ENCODE measurements around the gene MTA2.

GRCh38 chr11:62553080-62553838, 48.4 kb downstream of the MTA2 start:
- TF ChIP-seq, protein P1, sequence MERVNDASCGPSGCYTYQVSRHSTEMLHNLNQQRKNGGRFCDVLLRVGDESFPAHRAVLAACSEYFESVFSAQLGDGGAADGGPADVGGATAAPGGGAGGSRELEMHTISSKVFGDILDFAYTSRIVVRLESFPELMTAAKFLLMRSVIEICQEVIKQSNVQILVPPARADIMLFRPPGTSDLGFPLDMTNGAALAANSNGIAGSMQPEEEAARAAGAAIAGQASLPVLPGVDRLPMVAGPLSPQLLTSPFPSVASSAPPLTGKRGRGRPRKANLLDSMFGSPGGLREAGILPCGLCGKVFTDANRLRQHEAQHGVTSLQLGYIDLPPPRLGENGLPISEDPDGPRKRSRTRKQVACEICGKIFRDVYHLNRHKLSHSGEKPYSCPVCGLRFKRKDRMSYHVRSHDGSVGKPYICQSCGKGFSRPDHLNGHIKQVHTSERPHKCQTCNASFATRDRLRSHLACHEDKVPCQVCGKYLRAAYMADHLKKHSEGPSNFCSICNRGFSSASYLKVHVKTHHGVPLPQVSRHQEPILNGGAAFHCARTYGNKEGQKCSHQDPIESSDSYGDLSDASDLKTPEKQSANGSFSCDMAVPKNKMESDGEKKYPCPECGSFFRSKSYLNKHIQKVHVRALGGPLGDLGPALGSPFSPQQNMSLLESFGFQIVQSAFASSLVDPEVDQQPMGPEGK (CRISPR knock-in tag; IDR thresholded peaks at IDR 0.05; ENCODE audit: borderline replicate concordance): no peak
- TF ChIP-seq RARB (CRISPR knock-in tag; IDR thresholded peaks at IDR 0.05) (no peak), CSDC2 (CRISPR knock-in tag; IDR thresholded peaks at IDR 0.05) (no peak), ZC3H10 (CRISPR knock-in tag; IDR thresholded peaks at IDR 0.05) (no peak), ZFP30 (CRISPR knock-in tag; IDR thresholded peaks at IDR 0.05) (no peak), ARNTL (CRISPR knock-in tag; IDR thresholded peaks at IDR 0.05; ENCODE audit: borderline replicate concordance, low read depth) (no peak)

All from SK-N-SH treated with all-trans-retinoic acid at 6 μM for 48 hours (cell line).